Measurements from ENCODE around the gene CLSTN2.

CLSTN2 gene

GRCh38 chr3:140006331-140006730 is 71.3 kb downstream of the CLSTN2 start:
- no peak for FAIRE-seq
- no peak for DNase-seq (ENCODE audit: low spot score)

GRCh38 chr3:140007081-140007480 is 72.1 kb downstream of the CLSTN2 start:
- no peak for FAIRE-seq
- no peak for DNase-seq (ENCODE audit: low spot score)

DNA sequence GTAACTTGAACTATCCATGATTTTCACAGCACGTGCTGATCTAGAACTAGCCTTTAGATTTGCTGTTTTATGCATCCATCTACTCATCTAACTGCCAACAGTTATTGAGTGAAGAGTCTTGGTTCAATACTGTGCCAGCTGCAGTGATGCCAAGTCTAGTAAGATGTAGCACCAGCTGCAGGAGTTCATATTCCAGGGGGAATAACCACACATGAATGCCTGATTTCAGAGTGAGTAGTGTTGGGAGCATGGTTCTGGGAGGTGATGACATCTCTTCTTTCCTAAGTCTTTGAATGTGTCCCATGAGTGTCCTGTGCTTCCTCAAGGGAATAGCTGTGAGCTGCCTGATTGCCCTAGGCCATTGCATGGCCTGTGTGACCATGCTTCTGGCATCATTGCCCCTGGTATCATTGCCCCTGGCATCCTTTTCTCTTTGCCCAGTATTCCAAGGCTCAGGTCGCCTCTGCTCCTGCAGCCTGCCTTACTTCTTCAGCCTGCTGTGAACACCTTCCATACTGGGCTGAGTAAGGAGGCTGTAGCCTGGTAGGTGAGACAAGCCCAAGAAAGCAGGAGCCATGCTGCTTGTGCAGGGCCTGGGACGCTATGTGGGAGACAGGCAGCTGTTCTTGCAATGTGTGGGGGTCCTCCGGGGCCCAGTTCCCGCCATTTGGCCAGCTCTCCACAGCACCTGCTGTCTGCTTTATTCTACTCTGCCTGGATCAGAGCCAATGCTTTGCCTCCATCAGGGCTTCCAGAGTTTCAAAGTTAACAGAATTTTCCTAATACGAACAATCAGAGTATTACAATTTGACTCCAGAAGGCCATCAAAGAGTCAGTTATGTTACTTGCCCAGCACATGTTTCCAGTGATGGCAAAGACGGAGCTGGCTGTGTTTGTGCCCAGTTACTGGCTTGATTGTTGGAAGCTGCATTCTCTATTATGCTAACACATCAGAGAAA is 73.2 kb downstream of the CLSTN2 start:
- FAIRE-seq (no peak), DNase-seq (ENCODE audit: low spot score) (no peak)

- FAIRE-seq (no peak), DNase-seq (ENCODE audit: low spot score) (no peak)
Observed at GRCh38 chr3:140010391-140010790, 75.4 kb downstream of the CLSTN2 start.

DNA sequence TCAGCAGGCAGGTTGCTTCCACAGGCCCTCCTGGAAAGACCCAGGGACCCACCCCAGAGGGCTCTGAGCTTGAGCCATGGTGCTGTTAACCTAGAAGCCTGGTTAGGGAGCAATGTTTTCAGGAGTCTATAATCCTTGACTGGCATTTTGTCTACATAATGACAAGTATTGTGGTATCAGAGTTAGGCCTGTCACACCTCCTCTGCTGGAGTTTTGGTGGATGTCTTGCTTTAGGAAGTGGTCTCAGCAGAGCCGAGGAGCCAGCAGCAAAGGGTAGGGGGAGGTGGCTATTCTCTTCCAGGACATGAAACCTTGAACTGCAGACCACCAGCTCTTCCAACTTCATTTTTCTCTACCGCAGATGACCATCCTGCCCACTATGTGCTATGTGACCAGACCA is 76.1 kb downstream of the CLSTN2 start:
- FAIRE-seq (no peak), DNase-seq (ENCODE audit: low spot score) (no peak)

- DNase-seq (ENCODE audit: low spot score) (no peak), FAIRE-seq (no peak)
Observed at GRCh38 chr3:140011611-140012277, 76.8 kb downstream of the CLSTN2 start.

DNA sequence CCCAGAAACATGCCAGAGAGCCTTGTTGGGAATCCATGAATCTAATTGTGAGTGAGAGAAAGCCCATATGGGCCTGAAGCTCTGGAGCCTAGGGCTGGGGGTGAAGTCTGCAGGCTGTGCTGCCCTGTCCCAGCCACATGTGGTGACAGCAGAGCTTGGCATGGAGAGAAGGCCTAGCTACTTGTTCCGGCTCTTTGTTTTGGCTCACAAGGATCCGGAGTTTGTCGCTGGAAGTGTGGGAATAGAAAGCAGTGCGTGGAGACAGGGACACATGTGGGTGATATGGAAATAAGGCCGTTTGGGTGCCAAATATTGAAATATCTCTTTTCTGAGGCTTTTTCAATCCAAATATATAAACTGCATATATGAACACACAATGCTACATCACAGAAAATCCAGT is 78.2 kb downstream of the CLSTN2 start:
- DNase-seq (ENCODE audit: low spot score) (no peak), FAIRE-seq (no peak)

- no peak for FAIRE-seq
- DNase-seq (ENCODE audit: low spot score): no peak
Observed at GRCh38 chr3:140014831-140015495, 80.0 kb downstream of the CLSTN2 start.

DNA sequence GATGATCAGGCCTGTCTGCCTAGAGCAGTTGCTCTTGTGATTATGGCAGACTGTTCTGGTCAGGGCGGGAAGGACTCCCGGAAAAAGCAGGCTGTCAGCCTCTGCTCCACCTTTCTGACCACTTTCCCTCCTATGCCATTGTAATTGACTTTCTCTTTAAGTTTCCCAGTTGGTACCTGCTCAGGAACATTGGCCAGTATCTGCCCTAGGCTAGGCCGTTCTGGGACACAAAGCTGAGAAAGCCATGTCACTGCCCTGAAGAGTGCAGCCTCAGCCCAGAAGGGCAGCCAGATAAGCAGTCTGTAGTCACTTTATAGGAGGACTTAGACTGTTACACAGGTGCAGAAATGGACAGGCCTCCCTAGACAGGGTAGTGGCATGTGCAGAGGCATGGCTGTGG is 80.8 kb downstream of the CLSTN2 start:
- DNase-seq (ENCODE audit: low spot score): no peak
- no peak for FAIRE-seq

DNA sequence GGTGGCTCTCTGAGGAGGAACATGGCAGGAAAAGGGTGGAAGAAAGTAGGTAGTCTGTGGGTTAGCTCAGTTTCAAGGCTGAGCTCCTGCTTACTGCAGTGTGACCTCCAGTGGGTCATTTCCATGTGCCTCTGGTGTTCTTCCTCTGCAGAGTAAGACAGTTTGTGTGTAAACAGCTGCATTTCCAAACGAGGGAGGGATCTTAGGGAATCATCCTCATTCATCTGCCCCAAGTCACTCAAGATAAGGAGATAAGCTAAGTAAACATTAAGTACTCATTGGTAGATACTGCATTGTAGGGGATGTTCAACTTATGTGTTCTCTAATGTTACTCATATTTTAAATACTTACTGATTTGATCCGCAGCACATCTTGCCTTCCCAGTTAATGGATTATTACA is 83.6 kb downstream of the CLSTN2 start:
- no peak for FAIRE-seq

DNA sequence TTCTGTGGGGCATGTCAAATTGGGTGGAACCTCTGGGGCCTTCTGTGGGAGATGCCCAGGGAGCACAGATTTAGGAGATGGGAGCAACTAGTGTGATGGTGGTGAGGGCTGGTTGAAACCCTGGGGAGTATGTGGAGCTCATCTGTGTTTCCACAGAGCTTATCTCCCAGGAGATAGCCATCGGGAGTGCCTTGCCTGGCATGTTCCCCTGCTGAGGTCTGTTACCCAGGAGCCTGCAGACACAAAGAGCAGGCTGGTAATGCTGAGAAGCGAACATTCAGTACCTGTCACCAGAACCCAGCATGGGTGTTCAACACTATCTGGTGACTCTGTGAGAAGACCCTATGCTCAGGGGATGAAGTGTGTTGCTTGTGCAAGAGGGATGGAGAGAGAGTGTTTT is 85.0 kb downstream of the CLSTN2 start:
- no peak for FAIRE-seq
- no peak for DNase-seq (ENCODE audit: low spot score)

More for the DNA sequence above, 83.6 kb downstream of the CLSTN2 start:
- DNase-seq (ENCODE audit: low spot score): no peak

DNA sequence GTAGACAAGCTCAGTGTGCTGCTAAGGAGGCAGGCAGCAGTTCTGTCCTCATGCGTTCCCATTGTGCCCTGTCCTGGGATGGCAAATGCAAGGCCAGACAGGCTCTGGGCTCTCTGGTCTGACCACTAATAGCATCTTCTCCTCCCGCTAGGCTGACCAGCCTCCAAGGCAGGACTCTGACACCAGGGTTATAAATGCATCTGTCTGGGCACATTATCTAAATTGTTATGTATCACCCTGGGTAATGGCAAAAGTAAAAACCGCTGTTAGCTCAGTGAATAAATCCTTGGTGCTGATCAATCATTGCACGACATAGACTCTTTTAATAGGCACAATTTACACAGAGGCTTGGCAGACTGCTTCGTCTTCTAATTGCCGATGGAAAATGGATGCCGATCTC is 85.6 kb downstream of the CLSTN2 start:
- DNase-seq (ENCODE audit: low spot score): no peak
- no peak for FAIRE-seq

DNA sequence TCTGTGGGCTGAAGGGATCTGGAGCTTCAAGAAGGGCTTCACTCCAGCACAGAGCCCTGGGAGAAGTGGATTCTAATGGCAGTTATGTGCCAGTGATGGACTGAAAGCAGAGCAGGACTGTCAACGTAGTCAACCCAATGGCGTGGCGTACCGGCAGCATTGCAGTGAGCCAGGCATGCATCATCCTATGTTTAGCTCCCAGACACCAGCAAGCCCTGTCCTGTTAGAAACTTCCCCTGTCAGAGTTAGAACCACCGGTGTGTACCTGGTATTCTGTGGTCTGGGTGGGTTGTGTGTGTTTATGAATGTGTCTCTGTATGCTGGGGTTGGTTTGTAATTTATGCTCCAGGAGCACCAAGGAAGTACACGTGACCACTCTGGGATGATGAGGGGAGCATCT is 86.3 kb downstream of the CLSTN2 start:
- DNase-seq (ENCODE audit: low spot score): no peak
- no peak for FAIRE-seq

DNA sequence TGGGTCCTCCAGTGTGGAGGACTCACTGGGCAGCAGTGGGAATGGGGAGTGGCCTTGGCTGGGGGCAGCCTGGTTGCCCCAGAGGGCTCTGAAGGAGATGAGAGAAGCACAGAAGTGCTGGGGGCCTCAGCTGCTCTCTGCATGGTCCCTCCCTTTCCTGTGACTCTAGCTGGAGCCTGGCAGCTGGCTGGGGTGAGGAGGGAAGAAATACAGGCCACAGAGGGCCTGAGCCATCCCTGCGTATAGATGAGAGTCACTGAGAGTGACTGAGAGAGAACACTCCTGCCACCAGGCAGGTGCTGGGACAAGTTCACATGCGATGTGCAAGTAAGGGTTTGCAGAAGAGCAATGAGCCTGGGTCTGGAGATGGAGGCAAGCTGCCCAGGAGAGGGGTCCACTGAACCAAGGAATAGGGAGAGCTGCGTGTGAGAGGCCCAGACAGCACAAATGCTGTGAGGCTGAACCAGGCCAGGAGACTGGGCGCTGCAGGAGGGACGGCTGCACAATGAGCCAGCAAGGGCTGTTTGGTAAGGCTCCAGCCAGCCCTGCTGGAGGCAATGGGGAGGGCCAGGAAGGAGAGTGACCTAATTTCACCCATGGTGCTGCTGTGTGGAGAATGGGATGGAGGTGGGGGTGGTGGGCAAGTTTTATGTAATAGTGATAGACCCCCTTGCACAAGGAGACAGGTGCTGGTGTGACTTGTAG is 87.2 kb downstream of the CLSTN2 start:
- DNase-seq (ENCODE audit: low spot score) (no peak), FAIRE-seq (no peak)

GRCh38 chr3:140023616-140024530 is 88.9 kb downstream of the CLSTN2 start:
- FAIRE-seq (no peak), DNase-seq (ENCODE audit: low spot score) (no peak)

DNA sequence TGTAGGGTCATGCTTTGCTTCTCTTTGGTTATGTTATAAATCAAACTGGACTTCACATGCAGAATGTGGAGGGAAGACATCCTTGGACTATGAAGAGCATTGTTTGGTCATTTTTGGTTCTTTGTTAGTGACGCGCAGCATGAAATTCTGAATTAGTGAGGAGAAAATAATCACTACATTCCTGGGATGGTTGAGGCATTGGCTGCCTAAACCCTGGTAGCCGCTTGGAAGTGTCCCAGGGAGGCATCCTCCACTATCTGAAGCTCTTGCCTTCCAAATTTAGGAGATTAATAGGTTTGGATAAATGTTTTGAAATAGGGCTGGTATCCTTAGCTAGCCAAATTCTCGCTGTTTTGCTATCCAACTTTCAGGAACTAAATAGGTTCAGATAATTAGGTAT is 96.2 kb downstream of the CLSTN2 start:
- FAIRE-seq (no peak), DNase-seq (ENCODE audit: low spot score) (no peak)

DNA sequence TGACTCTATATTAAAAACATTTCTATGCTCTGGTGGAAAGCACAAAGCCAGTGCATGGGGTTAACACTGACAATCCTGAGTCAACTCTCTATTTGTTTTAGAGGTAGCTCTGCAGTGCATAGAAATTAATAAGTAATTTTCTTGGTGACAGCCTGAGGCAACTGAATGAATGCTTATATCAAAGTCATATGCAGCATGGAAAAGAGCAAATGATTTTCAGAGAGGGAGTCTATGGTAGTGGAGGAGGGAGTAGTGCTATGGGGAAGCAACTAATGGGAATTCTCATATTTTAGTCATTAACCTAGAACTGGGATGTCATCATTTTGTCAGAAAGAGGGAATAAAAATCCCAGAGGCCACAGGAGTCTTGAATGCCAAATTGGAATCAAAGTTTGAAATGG is 99.1 kb downstream of the CLSTN2 start:
- no peak for DNase-seq (ENCODE audit: low spot score)
- no peak for FAIRE-seq

- FAIRE-seq (no peak), DNase-seq (ENCODE audit: low spot score) (no peak)
Observed at GRCh38 chr3:140035871-140036270, 100.9 kb downstream of the CLSTN2 start.

DNA sequence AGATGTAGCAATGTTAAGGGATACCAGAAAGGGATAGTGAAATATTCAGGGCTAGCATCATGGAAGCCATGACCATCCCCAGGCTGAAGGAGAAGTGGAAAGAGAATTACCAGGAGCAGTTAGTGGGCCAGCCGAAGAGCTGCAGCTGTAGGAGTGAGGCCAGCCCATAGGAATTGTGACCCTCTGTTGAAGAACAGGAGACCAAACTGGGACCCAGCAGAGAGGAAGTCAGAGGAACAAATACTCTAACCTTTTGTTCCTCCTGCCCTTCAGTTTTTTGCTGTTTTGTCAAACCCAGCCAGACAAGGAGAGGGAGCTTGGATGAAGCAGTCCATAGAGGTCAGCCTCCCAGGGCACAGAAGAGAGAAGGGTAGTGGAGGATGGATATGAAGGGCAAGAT is 115.4 kb downstream of the CLSTN2 start:
- no peak for FAIRE-seq
- no peak for DNase-seq (ENCODE audit: low spot score)
